Stomach (tissue), 4 donors: Measurements from ENCODE around the gene ARAP3.

Experiments
- POLR2A ChIP-seq, 4 donors: fragments of 450-650 bp; IDR thresholded peaks; one replicate each; pipeline ENCODE4 v1.6.1; 2016; ENCODE audit warnings: antibody characterized with exemption in 4 of 4, control low read depth in 2 of 4, mild to moderate bottlenecking in 1 of 4, moderate library complexity in 1 of 4
- POLR2AphosphoS5 ChIP-seq, 3 donors: sonication (generic); formaldehyde crosslinking; IDR thresholded peaks; one replicate each; pipeline ENCODE4 v1.6.1; 2016; ENCODE audit warnings: antibody characterized with exemption in 3 of 3
- TF ChIP-seq, protein P1 (sequence below), 7 experiments: fragments of 450-650 bp in 4 of 7; fragments of 200-600 bp in 3 of 7; sonication (generic) in 3 of 7; IDR thresholded peaks; one replicate each; pipeline ENCODE4 v1.5.1; 2016 to 2019; ENCODE audit warnings: antibody characterized with exemption in 7 of 7, control low read depth in 2 of 7, mild to moderate bottlenecking in 1 of 7

DNA sequence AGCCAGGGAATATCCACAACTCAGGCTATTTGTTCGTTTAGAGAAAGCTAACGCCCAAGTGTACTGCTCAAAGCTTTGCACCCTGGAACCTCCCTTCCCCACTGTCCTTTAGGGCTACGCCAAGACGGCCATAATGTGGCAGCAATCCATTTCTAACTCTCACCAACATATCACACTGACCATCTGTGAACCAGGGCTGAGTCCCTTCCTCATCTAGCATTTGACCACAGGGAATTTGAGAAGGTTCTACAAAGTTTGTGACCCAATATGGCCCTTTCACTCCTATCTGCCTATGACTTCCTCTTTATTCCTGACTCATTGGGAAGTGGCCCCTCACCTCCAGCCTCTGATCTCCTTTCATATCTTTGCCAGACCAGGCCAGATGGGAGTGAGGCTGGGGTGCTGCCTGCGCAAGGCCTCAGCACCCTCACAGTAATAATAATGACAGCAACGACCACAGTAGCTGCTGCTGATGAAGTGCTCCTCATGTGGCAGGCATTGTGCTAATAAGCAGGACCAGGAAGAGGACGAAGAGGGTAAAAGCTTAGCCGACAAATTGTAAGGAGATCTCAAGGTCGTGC is 9.3 kb upstream of the ARAP3 start:
- TF ChIP-seq, protein P1, sequence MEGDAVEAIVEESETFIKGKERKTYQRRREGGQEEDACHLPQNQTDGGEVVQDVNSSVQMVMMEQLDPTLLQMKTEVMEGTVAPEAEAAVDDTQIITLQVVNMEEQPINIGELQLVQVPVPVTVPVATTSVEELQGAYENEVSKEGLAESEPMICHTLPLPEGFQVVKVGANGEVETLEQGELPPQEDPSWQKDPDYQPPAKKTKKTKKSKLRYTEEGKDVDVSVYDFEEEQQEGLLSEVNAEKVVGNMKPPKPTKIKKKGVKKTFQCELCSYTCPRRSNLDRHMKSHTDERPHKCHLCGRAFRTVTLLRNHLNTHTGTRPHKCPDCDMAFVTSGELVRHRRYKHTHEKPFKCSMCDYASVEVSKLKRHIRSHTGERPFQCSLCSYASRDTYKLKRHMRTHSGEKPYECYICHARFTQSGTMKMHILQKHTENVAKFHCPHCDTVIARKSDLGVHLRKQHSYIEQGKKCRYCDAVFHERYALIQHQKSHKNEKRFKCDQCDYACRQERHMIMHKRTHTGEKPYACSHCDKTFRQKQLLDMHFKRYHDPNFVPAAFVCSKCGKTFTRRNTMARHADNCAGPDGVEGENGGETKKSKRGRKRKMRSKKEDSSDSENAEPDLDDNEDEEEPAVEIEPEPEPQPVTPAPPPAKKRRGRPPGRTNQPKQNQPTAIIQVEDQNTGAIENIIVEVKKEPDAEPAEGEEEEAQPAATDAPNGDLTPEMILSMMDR (IDR thresholded peaks at IDR 0.05) = no peak
- TF ChIP-seq POLR2AphosphoS5 (IDR thresholded peaks at IDR 0.05) = no peak
- no peak for TF ChIP-seq POLR2A (IDR thresholded peaks at IDR 0.05)
